ENCODE measurements around the gene LRP8. TPM values are rescaled to one million over a fixed set of nuclear protein-coding genes. Genes with fewer than 3 reads are reported as not detected.
A peak's percentile ranks its signal among the peaks of the same experiment; 100 is the strongest.

Gene LRP8
- total RNA-seq, 6 experiments from 2014 or later: 0.21 to 1.2 (median 0.56) TPM

DNA sequence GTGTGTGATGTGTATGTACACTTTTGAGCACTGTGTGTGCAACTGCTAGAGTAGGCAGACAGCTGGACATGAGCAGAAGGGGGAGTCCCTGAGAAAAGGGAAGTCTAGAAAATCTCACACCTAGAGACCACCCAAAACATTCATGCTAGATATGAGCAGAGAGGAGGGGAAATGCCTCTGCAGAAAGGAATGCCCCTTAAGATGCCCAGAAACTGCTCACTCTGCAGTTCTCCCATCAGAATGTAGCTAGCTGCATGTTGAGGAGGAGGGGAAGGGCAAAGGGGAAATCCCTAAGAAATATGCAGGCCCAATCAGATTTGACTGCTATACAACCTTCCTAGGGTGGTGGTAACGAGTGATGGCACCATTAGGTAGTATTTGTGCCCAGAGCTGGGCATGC is 57.8 kb downstream of the LRP8 start:
- no peaks in the 10 kb centered on the region for H3K27me3 ChIP-seq
- DNase-seq (no peak), ATAC-seq (no peak)
- H3K9me3 ChIP-seq: no peaks in the 10 kb centered on the region
- intact Hi-C loops (cut with DNase I): no loop called here
- TF ChIP-seq, protein P1, sequence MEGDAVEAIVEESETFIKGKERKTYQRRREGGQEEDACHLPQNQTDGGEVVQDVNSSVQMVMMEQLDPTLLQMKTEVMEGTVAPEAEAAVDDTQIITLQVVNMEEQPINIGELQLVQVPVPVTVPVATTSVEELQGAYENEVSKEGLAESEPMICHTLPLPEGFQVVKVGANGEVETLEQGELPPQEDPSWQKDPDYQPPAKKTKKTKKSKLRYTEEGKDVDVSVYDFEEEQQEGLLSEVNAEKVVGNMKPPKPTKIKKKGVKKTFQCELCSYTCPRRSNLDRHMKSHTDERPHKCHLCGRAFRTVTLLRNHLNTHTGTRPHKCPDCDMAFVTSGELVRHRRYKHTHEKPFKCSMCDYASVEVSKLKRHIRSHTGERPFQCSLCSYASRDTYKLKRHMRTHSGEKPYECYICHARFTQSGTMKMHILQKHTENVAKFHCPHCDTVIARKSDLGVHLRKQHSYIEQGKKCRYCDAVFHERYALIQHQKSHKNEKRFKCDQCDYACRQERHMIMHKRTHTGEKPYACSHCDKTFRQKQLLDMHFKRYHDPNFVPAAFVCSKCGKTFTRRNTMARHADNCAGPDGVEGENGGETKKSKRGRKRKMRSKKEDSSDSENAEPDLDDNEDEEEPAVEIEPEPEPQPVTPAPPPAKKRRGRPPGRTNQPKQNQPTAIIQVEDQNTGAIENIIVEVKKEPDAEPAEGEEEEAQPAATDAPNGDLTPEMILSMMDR (IDR thresholded peaks at IDR 0.05): no peak
- TF ChIP-seq POLR2A (IDR thresholded peaks at IDR 0.05): no peak
- no peaks in the 10 kb centered on the region for H3K4me1 ChIP-seq
- H3K27ac ChIP-seq: no peak overlapping the region
- 63% methylated on average over 1 of the region's 1 CpG for WGBS (ENCODE audit: insufficient coverage, low coverage, low lambda C conversion rate, missing lambda C conversion rate)
- H3K4me3 ChIP-seq: no peak overlapping the region
- no peaks in the 10 kb centered on the region for H3K36me3 ChIP-seq

DNA sequence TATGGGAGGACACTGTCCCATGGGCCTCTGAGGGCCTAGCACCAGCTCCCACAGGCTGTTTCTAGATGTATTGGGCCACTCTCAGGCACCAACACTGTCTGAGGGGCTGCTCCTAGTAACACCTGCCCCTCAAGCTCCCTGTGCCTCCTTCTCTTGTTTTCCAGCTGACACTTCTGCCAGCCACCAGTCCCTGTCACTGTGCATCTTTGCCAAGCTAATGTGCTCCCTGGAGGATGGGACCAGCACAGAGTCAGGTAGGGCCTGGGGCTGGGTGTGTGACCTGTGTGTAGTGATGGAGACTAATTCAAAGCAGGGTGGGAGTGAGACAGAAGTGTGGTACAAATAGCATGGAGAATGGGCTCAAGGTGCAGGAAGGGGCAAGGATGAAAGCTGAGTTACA is 60.1 kb downstream of the LRP8 start:
- intact Hi-C loops (cut with DNase I): no loop called here
- H3K9me3 ChIP-seq: no peaks in the 10 kb centered on the region
- no peak overlapping the region for H3K4me3 ChIP-seq
- DNase-seq (no peak), ATAC-seq (no peak)
- no peak overlapping the region for H3K27ac ChIP-seq
- H3K4me1 ChIP-seq: no peaks in the 10 kb centered on the region
- no peaks in the 10 kb centered on the region for H3K27me3 ChIP-seq
- H3K36me3 ChIP-seq: no peaks in the 10 kb centered on the region
- TF ChIP-seq POLR2A (IDR thresholded peaks at IDR 0.05): no peak
- TF ChIP-seq, protein P1 (IDR thresholded peaks at IDR 0.05): no peak

DNA sequence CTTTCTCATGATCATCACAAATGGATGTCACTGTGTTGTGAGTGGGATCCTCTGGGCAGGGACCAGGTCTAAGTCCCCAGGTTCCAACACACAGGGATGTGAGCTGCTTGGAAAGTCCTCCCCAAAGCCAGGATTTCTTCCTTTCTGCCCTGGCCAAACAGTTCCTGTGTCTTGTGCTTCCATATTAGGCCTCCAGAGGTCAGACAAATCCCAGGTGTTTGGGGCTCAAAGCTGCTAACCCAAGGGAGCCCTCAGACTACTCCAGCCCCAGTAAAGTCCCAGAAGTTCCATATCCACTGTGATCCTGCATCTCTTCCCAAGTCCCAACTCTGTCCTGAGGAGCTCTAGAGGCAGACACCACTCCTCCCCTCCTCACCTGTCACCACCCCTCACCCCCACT is 61.8 kb downstream of the LRP8 start:
- peak in 2 of 4 donors; percentile 24 to 35 for ATAC-seq
- intact Hi-C loops (cut with DNase I): no loop called here
- DNase-seq: no peak

DNA sequence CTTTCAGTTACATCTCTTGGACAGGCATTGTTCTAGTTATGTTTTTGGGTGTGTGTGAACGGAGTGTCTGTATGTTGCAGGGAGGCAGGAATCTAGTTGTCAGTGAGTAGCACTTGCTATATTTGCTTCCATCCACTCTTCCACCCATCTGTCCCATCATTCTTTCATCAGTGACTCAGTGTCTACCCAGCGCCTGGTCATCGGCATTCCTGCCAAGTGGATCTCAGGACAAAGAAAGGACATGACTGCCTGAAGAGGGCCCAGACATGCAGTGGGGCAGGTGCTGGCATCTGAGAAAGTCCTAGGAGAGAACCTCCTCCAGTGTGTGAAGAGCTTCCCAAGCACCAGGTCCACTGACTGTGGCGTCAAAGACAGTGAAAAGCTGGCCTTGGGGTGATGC is 62.3 kb downstream of the LRP8 start:
- TF ChIP-seq POLR2A (IDR thresholded peaks at IDR 0.05): no peak
- TF ChIP-seq, protein P1 (IDR thresholded peaks at IDR 0.05): no peak
- H3K9me3 ChIP-seq: no peaks in the 10 kb centered on the region
- ATAC-seq (no peak), DNase-seq (no peak)
- no peaks in the 10 kb centered on the region for H3K36me3 ChIP-seq
- no peak overlapping the region for H3K27ac ChIP-seq
- H3K4me1 ChIP-seq: no peaks in the 10 kb centered on the region
- 90% methylated on average over 3 of the region's 4 CpGs for WGBS (ENCODE audit: insufficient coverage, low coverage, low lambda C conversion rate, missing lambda C conversion rate)
- H3K4me3 ChIP-seq: no peak overlapping the region
- no peaks in the 10 kb centered on the region for H3K27me3 ChIP-seq
- intact Hi-C loops (cut with DNase I): no loop called here

More for the DNA sequence above, 61.8 kb downstream of the LRP8 start:
- Histone ChIP-seq H3K4me3 (no peak overlapping the region), H3K9me3 (no peaks in the 10 kb centered on the region), H3K36me3 (no peaks in the 10 kb centered on the region), H3K27me3 (no peaks in the 10 kb centered on the region), H3K27ac (no peak overlapping the region), H3K4me1 (no peaks in the 10 kb centered on the region)
- TF ChIP-seq, protein P1 (IDR thresholded peaks at IDR 0.05): peak in 3 of 4 donors; percentile 7 to 29 (median 11)
- no peak for TF ChIP-seq POLR2A (IDR thresholded peaks at IDR 0.05)

DNA sequence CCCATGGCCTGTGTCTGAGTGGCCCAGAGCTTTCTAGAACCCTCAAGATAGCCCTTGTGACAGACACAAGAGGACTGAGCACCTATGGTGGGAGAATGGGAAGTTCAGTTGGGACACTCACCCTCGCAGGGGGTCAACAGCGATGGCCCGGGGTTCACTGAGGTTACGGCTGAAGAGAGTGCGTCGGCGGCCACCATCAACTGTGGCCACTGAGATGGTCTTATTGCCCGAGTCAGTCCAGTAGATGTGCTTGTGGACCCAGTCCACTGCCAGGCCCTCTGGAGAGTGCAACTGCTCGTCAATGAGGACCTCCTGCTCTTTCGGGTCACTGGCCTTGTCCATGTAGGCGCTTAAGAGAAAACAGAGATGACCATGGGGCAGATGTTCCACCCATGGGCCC is 63.8 kb downstream of the LRP8 start:
- ATAC-seq: no peak
- whole genome bisulfite sequencing (ENCODE audit: insufficient coverage, low coverage, low lambda C conversion rate, missing lambda C conversion rate): 40% methylated on average over 1 of the region's 11 CpGs

More for the DNA sequence above, 63.8 kb downstream of the LRP8 start:
- Histone ChIP-seq H3K9me3 (no peaks in the 10 kb centered on the region), H3K4me1 (no peaks in the 10 kb centered on the region), H3K27ac (no peak overlapping the region), H3K4me3 (no peak overlapping the region), H3K27me3 (no peaks in the 10 kb centered on the region), H3K36me3 (no peaks in the 10 kb centered on the region)
- TF ChIP-seq, protein P1 (IDR thresholded peaks at IDR 0.05): no peak
- no peak for TF ChIP-seq POLR2A (IDR thresholded peaks at IDR 0.05)
- DNase-seq: no peak
- intact Hi-C loops (cut with DNase I): no loop called here
